IMR-90 (cell line): ENCODE results near the gene ABHD17C. TPM values are rescaled to one million over a fixed set of nuclear protein-coding genes. Genes with fewer than 3 reads are reported as not detected.

Experiments
- ATAC-seq: fragments of 200-7000 bp; cut with Tn5 transposase; 2 replicates; pipeline ENCODE4 v1.9.1; 2020; ENCODE audit warnings: low read depth, mild to moderate bottlenecking, moderate library complexity
- BruUV-seq: library from RNA; stranded (reverse); fragments of 400-500 nt; replicated peaks from 2 replicates; lab custom pipeline; 2021; lab: Mats Ljungman, UMichigan
- CTCF ChIA-PET: fragments of 300-600 bp; formaldehyde crosslinking; extraction: SDS; loops from one replicate; lab custom pipeline; 2021; ENCODE audit warnings: antibody characterized with exemption; lab: Yijun Ruan, JAX
- POLR2A ChIA-PET: fragments of 300-600 bp; sonication (Branson Sonifier 250); formaldehyde crosslinking; loops from one replicate; lab custom pipeline; 2022; ENCODE audit warnings: antibody characterized with exemption; ENCODE audit not compliant: unreplicated experiment; lab: Charles Lee
- DNase-seq: peaks from one replicate; pipeline ENCODE4 v3.0.0; 2013
- H2AFZ ChIP-seq: replicated peaks from 2 replicates; pipeline ENCODE3; 2013; ENCODE audit warnings: low read length, mild to moderate bottlenecking; ENCODE audit not compliant: poor library complexity
- H2AK5ac ChIP-seq: 2 replicates; pipeline ENCODE4 v1.6.1; 2013; ENCODE audit warnings: low read depth, low read length, inconsistent platforms
- H2AK9ac ChIP-seq: replicated peaks from 2 replicates; pipeline ENCODE3; 2013; ENCODE audit warnings: mild to moderate bottlenecking, low read depth, low read length, moderate library complexity; ENCODE audit not compliant: poor library complexity
- H2BK120ac ChIP-seq: 2 replicates; pipeline ENCODE4 v1.6.1; 2013; ENCODE audit warnings: low read depth, low read length, inconsistent platforms
- H2BK15ac ChIP-seq: 3 replicates; pipeline ENCODE4 v1.6.1; 2013; ENCODE audit warnings: low read depth, low read length, inconsistent platforms
- H2BK20ac ChIP-seq: 2 replicates; pipeline ENCODE4 v1.6.1; 2013; ENCODE audit warnings: low read depth, mild to moderate bottlenecking, inconsistent platforms, low read length, moderate library complexity
- H2BK5ac ChIP-seq: 2 replicates; pipeline ENCODE4 v1.6.1; 2013; ENCODE audit warnings: mild to moderate bottlenecking, low read depth, low read length, inconsistent platforms; ENCODE audit not compliant: poor library complexity, severe bottlenecking
- H3K14ac ChIP-seq: replicated peaks from 2 replicates; pipeline ENCODE4 v1.6.1; 2013; ENCODE audit warnings: low read depth, low read length, inconsistent platforms
- H3K18ac ChIP-seq: 2 replicates; pipeline ENCODE4 v1.6.1; 2013; ENCODE audit warnings: low read depth, low read length, control low read depth
- H3K23ac ChIP-seq: 2 replicates; pipeline ENCODE4 v1.6.1; 2013; ENCODE audit warnings: low read depth, low read length, inconsistent platforms
- H3K27ac ChIP-seq: 2 replicates; pipeline ENCODE4 v1.5.1; 2013; ENCODE audit warnings: mild to moderate bottlenecking, control low read depth, low read length; ENCODE audit not compliant: insufficient read depth
- H3K27me3 ChIP-seq: 2 replicates; pipeline ENCODE4 v1.6.1; 2013; ENCODE audit warnings: low read length; ENCODE audit not compliant: control insufficient read depth, insufficient read depth
- H3K36me3 ChIP-seq: 2 replicates; pipeline ENCODE4 v1.6.1; 2013; ENCODE audit warnings: low read length, mixed read lengths; ENCODE audit not compliant: control insufficient read depth, insufficient read depth
- H3K4ac ChIP-seq: 2 replicates; pipeline ENCODE4 v1.6.1; 2013; ENCODE audit warnings: low read depth, low read length, inconsistent platforms
- H3K4me1 ChIP-seq: 2 replicates; pipeline ENCODE4 v1.6.1; 2013; ENCODE audit warnings: low read length, mixed read lengths; ENCODE audit not compliant: control insufficient read depth, insufficient read depth
- H3K4me2 ChIP-seq: 2 replicates; pipeline ENCODE4 v1.6.1; 2013; ENCODE audit warnings: low read depth, mild to moderate bottlenecking, control low read depth, low read length, moderate library complexity
- H3K4me3 ChIP-seq: 2 replicates; pipeline ENCODE4 v1.5.1; 2013; ENCODE audit warnings: low read depth, mild to moderate bottlenecking, control low read depth, low read length, moderate library complexity; ENCODE audit not compliant: insufficient read depth
- H3K56ac ChIP-seq: 2 replicates; pipeline ENCODE4 v1.6.1; 2013; ENCODE audit warnings: low read length, inconsistent platforms; ENCODE audit not compliant: insufficient read depth; ENCODE audit errors: extremely low read depth
- H3K79me1 ChIP-seq, 2 experiments: 2 replicates each; pipeline ENCODE4 v1.6.1; 2013; ENCODE audit warnings: low read length in 2 of 2, inconsistent platforms in 1 of 2, low read depth in 1 of 2
- H3K9ac ChIP-seq: 2 replicates; pipeline ENCODE4 v1.6.1; 2013; ENCODE audit warnings: low read depth, low read length, control low read depth
- H3K9me1 ChIP-seq: 2 replicates; pipeline ENCODE4 v1.6.1; 2013; ENCODE audit warnings: low read length, inconsistent platforms; ENCODE audit not compliant: insufficient read depth
- H3K9me3 ChIP-seq: 2 replicates; pipeline ENCODE4 v1.6.1; 2013; ENCODE audit warnings: low read length; ENCODE audit not compliant: control insufficient read depth, insufficient read depth
- H4K20me1 ChIP-seq: 2 replicates; pipeline ENCODE4 v1.6.1; 2013; ENCODE audit warnings: low read length, inconsistent platforms; ENCODE audit not compliant: insufficient read depth
- H4K5ac ChIP-seq: 2 replicates; pipeline ENCODE4 v1.6.1; 2013; ENCODE audit warnings: mild to moderate bottlenecking, low read depth, low read length, control low read depth
- H4K8ac ChIP-seq, 2 experiments: 2 replicates each; pipeline ENCODE4 v1.6.1; 2013; ENCODE audit warnings: low read depth in 2 of 2, low read length in 2 of 2, control low read depth in 1 of 2, inconsistent platforms in 1 of 2
- H4K91ac ChIP-seq: 2 replicates; pipeline ENCODE4 v1.6.1; 2013; ENCODE audit warnings: low read depth, low read length, inconsistent platforms; ENCODE audit not compliant: insufficient read depth
- BHLHE40 ChIP-seq: fragments of 150-350 bp; IDR thresholded peaks from 2 replicates; pipeline ENCODE4 v1.6.1; 2016; ENCODE audit warnings: mild to moderate bottlenecking, low read depth, low read length
- CEBPB ChIP-seq: IDR thresholded peaks from 2 replicates; pipeline ENCODE4 v1.6.1; 2012; ENCODE audit warnings: low read depth, low read length, improper control_type of control experiment
- ELK1 ChIP-seq: fragments of 150-350 bp; IDR thresholded peaks from 2 replicates; pipeline ENCODE4 v1.6.1; 2016; ENCODE audit warnings: low read depth, mild to moderate bottlenecking, low read length, moderate library complexity, borderline replicate concordance
- FOS ChIP-seq: fragments of 150-350 bp; IDR thresholded peaks from 2 replicates; pipeline ENCODE4 v1.6.1; 2016; ENCODE audit warnings: low read depth, low read length
- MAZ ChIP-seq: IDR thresholded peaks from 2 replicates; pipeline ENCODE4 v1.6.1; 2012; ENCODE audit warnings: low read depth, mild to moderate bottlenecking, low read length, improper control_type of control experiment, moderate library complexity, borderline replicate concordance
- MXI1 ChIP-seq: IDR thresholded peaks from 2 replicates; pipeline ENCODE4 v1.6.1; 2012; ENCODE audit warnings: low read depth, mild to moderate bottlenecking, low read length, moderate library complexity, borderline replicate concordance
- POLR2A ChIP-seq: IDR thresholded peaks from 2 replicates; pipeline ENCODE4 v1.6.1; 2012; ENCODE audit warnings: mild to moderate bottlenecking, low read depth, low read length
- RAD21 ChIP-seq: IDR thresholded peaks from 2 replicates; pipeline ENCODE4 v1.6.1; 2012; ENCODE audit warnings: low read length, improper control_type of control experiment
- RCOR1 ChIP-seq: IDR thresholded peaks from 2 replicates; pipeline ENCODE4 v1.6.1; 2012; ENCODE audit warnings: mild to moderate bottlenecking, low read length, improper control_type of control experiment; ENCODE audit not compliant: insufficient replicate concordance
- SMC3 ChIP-seq: fragments of 150-350 bp; IDR thresholded peaks from 2 replicates; pipeline ENCODE4 v1.6.1; 2016; ENCODE audit warnings: low read depth, mild to moderate bottlenecking, antibody characterized with exemption, low read length, moderate library complexity
- USF2 ChIP-seq: fragments of 150-350 bp; IDR thresholded peaks from 2 replicates; pipeline ENCODE4 v1.6.1; 2017; ENCODE audit warnings: mild to moderate bottlenecking, antibody characterized with exemption, low read length, low read depth
- WGBS, 2 experiments: methylation state at CpG; one replicate each; pipeline versions ENCODE4 v1.1.5 to v1.1.7; 2013; ENCODE audit warnings: missing lambda C conversion rate in 2 of 2; ENCODE audit not compliant: insufficient read length in 1 of 2; ENCODE audit errors: extremely low coverage in 2 of 2; 5-methylcytosine and 5-hydroxymethylcytosine counted together
- dilution Hi-C: fragments of 300-500 bp; cut with HindIII; formaldehyde crosslinking; loops from one replicate; pipeline ENCODE4 v1.14.3; 2018; ENCODE audit warnings: low sequenced_read_pairs; ENCODE audit not compliant: unreplicated experiment
- in situ Hi-C: fragments of 300-500 bp; cut with MboI; formaldehyde crosslinking; loops from 3 replicates; pipeline ENCODE4 v1.14.3; 2019; ENCODE audit warnings: low sequenced_read_pairs, inconsistent platforms, mixed read lengths
- intact Hi-C: fragments of 100-400 bp; cut with micrococcal nuclease; formaldehyde crosslinking; loops from 2 replicates; pipeline ENCODE4 v1.10.0; 2022
- polyA plus RNA-seq, 3 experiments: library from polyadenylated mRNA; depleted of rRNA; stranded (reverse); fragments of >200 nt; gene quantifications; 2 replicates each; pipeline ENCODE4 v1.2.3, GENCODE V29; 2012; ENCODE audit warnings: low replicate concordance in 1 of 3
- total RNA-seq: library from RNA; depleted of rRNA; stranded (reverse); fragments of >200 nt; gene quantifications from 2 replicates; pipeline ENCODE4 v1.2.3, GENCODE V29; 2012
- TF ChIP-seq, protein P1 (sequence below): conservative IDR thresholded peaks from 2 replicates; pipeline ENCODE4 v1.5.1; 2012; ENCODE audit warnings: mild to moderate bottlenecking, low read depth, low read length, improper control_type of control experiment

ABHD17C gene
- total and polyA plus RNA-seq, 2 of the 4 experiments (the other 2 are of a cell fraction), result 5.4 to 10.3 TPM

- dilution Hi-C loops (no loop called here), in situ Hi-C loops (no loop called here), intact Hi-C loops (loop anchor here (10.0 kb wide), 2 partner anchors 290 to 460 kb away; no protein-coding TSS in a partner anchor)
- no peak overlapping the region for H3K14ac ChIP-seq
- no peak for DNase-seq
- no peak overlapping the region for H4K91ac ChIP-seq
- no peak overlapping the region for H3K4ac ChIP-seq
- H2BK15ac ChIP-seq, result no peak overlapping the region
- H3K9me1 ChIP-seq, result no peaks in the 10 kb centered on the region
- no peak for ATAC-seq
- no peak overlapping the region for H2AK5ac ChIP-seq
- no TSS peak for BruUV-seq
- no peak overlapping the region for H2BK120ac ChIP-seq
- H3K56ac ChIP-seq, result no peak overlapping the region
- no peak overlapping the region for H3K9ac ChIP-seq
- no peak overlapping the region for H4K5ac ChIP-seq
- no peak overlapping the region for H2AK9ac ChIP-seq
- ChIA-PET CTCF (interaction anchor here (3.6 kb wide), 1 partner anchor 207 kb away, joined by 50 read pairs; no protein-coding TSS in a partner anchor), POLR2A (no interaction called here)
- no peaks in the 10 kb centered on the region for H3K36me3 ChIP-seq
- no peak overlapping the region for H3K27ac ChIP-seq
- TF ChIP-seq, protein P1, sequence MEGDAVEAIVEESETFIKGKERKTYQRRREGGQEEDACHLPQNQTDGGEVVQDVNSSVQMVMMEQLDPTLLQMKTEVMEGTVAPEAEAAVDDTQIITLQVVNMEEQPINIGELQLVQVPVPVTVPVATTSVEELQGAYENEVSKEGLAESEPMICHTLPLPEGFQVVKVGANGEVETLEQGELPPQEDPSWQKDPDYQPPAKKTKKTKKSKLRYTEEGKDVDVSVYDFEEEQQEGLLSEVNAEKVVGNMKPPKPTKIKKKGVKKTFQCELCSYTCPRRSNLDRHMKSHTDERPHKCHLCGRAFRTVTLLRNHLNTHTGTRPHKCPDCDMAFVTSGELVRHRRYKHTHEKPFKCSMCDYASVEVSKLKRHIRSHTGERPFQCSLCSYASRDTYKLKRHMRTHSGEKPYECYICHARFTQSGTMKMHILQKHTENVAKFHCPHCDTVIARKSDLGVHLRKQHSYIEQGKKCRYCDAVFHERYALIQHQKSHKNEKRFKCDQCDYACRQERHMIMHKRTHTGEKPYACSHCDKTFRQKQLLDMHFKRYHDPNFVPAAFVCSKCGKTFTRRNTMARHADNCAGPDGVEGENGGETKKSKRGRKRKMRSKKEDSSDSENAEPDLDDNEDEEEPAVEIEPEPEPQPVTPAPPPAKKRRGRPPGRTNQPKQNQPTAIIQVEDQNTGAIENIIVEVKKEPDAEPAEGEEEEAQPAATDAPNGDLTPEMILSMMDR, result no peak
- TF ChIP-seq POLR2A (no peak), RAD21 (no peak), FOS (no peak), MXI1 (no peak), USF2 (no peak), SMC3 (no peak), MAZ (no peak), RCOR1 (no peak), ELK1 (no peak), BHLHE40 (no peak), CEBPB (no peak)
- no peak overlapping the region for H3K23ac ChIP-seq
- H3K4me1 ChIP-seq, result peaks cover 20% of the 10 kb centered on the region
- no peak overlapping the region for H2BK20ac ChIP-seq
- no peak overlapping the region for H2AFZ ChIP-seq
- no CpG with 5 or more reads among the region's 1 CpG for WGBS, 2 experiments
- H3K79me1 ChIP-seq, result peaks cover 1 to 2% of the 10 kb centered on the region in 2 experiments; a peak in 2 of 4 replicates
- H3K4me3 ChIP-seq, result no peak overlapping the region
- no peaks in the 10 kb centered on the region for H3K27me3 ChIP-seq
- no peak overlapping the region for H4K8ac ChIP-seq
- peaks cover 1% of the 10 kb centered on the region; the same call in 1 of the 2 replicates for H4K20me1 ChIP-seq
- H2BK5ac ChIP-seq, result no peak overlapping the region
- H3K9me3 ChIP-seq, result no peaks in the 10 kb centered on the region
- H3K4me2 ChIP-seq, result no peak overlapping the region
- H3K18ac ChIP-seq, result no peak overlapping the region
Measured at GRCh38 chr15:80774486-80774885, 79.4 kb downstream of the ABHD17C start.
